NCI-H748 (cell line): ENCODE results near the gene SPATC1L.

Source experiments
- DNase-seq: peaks from one replicate; lab custom pipeline; 2025; ENCODE audit not compliant: unreplicated experiment; lab: John Stamatoyannopoulos, UW

SPATC1L gene

DNA sequence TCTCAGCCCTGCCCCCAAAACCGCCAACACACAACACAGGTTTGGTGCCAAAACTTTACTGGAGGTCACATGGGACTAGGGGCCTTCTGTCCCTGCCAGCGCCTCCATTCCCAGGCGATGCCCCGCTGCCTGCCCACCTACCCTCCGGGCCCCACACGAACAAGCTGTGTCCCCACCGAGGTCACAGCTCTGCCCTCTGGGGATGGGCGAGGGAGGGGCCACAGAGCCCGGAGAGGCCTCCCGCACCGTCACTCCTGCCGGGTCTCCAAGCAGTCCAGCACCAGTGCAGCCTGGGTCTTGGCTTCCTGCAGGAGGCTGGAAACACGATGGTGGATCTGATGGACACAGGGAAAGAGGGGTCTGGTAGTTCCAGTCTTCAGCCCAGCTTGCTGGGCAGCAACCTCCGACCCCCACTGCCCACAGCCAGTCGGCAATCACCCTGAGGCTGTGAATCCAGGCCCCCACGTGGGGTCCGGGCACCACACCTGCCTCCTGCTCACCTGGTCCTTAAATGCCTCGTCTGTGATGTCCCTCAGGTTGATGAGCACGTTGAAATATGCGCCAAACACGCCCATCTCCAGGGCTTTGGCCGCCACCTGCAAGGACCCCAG is 47.4 kb downstream of the SPATC1L start:
- no peak for DNase-seq

DNA sequence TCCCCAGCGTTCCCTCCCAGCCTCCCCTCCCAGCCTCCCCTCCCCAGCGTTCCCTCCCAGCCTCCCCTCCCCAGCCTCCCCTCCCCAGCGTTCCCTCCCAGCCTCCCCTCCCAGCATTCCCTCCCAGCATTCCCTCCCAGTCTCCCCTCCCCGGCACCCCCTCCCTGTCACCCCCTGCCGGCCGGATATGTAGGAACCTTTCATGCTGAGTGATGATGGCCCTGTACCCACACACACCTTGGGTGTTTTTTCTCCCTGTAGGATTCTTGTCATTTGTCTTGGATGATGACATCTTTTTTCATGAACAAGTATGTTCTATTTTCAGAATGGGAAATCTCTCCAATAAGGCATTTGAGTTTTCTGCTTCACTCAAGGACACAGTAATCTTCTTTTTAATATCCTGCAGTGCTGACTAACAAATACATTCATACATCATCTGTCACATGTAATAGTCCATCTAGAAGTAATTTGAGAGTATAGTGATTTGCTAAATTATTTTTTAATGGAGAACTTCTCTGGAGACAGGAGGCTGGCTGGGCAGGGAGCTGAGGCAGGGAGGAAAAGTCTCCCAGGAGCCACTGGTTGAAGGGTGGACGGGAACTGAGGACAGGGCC is 48.4 kb downstream of the SPATC1L start:
- DNase-seq = no peak

DNA sequence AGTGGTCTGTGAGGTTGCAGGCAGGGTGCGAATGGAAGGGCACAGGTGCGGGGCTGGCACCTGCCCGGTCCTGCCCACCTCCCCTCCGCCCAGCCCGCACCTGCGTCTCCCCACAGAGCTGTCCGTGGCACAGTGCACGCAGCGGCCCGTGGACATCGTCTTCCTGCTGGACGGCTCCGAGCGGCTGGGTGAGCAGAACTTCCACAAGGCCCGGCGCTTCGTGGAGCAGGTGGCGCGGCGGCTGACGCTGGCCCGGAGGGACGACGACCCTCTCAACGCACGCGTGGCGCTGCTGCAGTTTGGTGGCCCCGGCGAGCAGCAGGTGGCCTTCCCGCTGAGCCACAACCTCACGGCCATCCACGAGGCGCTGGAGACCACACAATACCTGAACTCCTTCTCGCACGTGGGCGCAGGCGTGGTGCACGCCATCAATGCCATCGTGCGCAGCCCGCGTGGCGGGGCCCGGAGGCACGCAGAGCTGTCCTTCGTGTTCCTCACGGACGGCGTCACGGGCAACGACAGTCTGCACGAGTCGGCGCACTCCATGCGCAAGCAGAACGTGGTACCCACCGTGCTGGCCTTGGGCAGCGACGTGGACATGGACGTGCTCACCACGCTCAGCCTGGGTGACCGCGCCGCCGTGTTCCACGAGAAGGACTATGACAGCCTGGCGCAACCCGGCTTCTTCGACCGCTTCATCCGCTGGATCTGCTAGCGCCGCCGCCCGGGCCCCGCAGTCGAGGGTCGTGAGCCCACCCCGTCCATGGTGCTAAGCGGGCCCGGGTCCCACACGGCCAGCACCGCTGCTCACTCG is 52.2 kb downstream of the SPATC1L start:
- DNase-seq = no peak

DNA sequence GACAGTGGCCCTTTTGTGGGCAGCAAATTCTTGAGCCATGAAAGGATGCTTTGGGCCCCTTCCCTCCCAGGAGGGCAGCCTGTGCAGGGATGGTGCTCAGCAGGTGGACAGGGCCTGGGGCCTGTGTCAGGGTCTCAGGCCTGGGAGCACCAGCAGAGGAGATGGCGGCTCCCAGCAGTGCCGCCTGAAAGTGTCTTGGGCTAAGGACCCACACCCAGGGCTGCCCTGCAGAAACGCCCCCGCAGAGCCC is 52.7 kb downstream of the SPATC1L start:
- no peak for DNase-seq

DNA sequence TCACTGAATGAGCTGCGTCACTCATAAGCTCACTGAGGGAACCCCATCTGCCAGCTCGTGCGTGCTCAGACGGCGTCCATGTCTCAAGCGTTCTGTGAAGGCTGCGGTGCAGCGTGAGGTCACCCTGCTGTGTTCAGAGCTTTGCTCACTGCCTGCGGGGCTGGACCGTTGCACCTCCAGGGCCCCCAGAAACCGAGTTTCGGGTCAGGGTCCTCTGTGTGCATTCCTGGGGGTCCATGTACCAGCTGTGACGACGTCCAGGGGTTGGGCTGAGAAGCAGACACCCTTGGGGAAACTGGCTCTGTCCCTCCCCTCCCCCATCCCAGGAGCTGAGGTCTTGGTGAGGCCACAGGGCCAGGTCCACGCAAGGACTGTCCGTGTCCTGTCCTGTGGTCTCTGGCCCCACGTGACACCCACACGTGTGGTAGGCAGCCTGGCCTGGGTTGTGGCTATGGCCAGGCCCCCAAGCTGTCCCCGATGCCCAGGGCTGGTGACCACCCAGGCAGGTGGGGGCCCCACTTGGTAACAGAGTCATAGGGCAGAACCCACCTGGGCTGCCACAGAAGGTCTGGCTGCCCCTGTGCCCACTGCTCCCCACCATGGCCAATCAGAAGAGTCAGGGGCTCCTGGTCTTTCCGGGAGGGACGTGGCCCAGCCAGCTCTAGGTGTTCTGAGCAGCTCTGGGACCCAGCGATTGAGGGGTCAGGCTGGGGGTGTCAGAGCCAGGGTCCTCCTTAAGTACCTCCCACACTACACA is 53.2 kb downstream of the SPATC1L start:
- no peak for DNase-seq

DNA sequence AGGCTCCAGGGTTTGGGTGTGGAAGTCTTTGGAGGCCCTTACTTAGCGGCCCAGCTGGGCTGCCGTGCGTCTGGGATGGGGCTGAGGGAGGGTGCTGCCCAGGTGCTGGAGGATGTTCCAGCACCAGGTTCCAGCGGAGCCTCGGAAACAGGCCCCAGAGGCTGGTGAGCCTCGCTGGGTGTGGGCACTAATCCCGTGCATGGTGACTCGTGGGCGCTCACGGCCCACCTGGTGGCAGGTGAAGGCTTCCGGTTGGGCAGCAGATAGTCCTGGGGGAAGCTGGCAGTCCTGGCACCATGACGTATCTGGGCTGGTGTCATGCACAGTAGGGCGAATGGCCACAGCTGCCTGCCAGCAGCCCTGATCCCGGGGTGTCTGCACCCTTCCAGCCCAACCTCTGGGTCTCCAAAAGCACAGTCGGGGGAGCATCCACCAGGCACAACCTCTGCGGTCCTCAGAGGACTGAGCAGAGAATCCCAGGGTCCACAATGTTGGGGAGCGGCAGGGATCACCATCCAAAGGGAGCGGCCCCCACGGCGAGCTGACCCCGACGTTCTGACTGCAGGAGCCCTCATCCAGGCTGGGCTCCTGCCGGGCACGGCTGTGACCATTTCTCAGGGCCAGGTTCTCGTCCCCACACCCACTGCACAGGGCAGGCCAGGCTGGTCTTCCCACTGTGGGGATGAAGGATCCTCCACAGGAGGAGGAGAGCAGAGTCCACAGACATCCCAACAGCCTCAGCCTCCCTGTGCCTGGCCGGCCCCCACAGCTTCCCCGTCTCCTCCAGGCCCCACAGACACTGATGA is 54.2 kb downstream of the SPATC1L start:
- no peak for DNase-seq

DNA sequence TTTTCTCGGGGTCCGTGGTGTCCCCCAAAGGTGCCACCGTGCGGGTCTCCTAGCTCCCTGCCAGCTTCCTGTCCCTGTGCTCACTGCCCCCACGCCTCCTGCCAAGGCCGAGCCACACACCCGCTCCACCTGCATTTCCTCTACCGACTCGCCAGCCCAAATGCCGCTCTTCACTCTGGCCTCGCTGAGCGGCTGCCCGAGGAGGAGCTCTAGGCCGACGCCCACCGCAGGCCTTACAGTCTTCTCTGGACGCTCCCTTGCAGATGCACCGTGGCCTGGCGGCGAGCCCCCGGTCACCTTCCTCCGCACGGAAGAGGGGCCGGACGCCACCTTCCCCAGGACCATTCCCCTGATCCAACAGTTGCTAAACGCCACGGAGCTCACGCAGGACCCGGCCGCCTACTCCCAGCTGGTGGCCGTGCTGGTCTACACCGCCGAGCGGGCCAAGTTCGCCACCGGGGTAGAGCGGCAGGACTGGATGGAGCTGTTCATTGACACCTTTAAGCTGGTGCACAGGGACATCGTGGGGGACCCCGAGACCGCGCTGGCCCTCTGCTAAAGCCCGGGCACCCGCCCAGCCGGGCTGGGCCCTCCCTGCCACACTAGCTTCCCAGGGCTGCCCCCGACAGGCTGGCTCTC is 55.2 kb downstream of the SPATC1L start:
- DNase-seq = no peak

DNA sequence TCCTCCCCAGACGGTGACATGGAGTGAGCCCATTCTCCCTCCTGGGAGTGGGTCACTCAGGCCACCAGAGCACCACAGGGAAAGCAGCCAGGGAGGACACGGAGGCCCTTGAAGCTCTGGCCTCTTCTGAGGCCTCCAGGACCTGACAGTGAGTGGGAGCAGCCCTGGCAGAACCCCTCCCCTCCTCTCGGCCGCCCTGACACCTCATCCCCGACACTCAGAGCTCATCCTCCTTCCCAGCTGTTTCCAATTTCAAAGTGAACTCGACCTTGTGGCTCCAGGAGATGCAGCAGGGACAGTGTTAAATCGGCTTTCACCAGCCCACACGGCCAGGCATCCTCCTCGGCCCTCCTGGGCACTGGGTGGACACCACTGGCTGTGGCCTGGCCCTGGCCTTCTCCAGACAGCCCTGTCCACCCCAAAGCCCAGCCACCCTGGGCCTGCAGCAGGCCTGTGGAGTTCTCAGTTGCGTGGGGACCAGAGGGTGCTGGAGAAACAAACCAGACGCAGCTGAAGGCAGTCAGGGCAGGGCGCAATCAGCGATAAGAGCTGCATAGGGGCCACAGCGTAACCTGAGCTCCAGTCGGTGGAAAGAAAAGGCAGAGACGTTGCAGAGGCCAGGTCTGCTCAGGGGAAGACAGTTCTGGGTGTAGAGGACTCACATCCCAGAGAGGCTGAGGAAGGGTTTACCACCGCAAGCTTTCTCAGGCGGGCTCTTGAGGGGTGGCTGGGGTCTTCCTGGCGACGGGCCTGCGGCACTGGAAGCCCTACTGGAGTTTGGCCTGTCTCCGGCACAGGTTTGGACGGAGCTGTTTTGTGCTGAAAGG is 55.9 kb downstream of the SPATC1L start:
- DNase-seq = no peak

DNA sequence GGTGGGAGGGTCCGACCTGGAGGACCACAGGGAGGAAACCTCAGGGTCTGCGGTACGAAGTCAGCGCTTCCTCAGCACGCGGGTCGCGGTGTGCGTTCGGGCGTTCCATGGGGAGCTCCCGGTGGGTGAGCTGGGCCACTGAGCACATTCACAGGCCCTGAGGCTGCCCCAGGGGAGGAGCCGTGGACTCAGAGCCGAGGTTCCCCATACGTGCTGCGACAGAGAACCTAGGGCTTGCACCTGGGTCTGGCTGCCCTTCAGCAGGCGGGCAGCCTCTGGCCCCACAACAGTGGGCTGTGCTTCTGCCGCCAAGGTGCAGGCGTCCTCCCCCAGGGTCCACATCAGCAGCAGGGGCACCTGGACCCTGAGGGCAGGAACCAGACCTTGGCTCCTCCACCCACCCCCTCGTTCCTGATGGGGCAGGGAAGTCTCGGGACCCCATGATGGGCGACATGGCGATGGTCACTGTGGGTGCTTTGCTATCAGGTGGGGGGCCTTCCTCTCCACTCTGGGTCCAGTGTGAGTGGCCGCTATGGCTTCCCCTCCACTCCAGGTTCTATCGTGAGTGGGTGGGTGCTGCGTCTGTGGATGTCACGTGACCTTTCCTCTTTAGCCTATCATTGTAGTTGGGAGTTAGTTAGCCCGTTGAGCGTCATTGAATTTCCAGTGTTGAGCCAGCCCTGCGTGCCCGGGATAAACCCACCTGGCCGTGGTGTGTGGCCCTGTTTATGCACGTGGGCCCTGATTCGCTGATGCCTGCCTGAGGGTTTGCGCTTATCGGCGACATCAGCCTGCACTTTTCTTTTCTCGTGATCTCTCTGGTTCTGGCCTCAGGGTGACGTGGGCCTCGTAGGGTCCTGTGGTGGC is 56.8 kb downstream of the SPATC1L start:
- no peak for DNase-seq

DNA sequence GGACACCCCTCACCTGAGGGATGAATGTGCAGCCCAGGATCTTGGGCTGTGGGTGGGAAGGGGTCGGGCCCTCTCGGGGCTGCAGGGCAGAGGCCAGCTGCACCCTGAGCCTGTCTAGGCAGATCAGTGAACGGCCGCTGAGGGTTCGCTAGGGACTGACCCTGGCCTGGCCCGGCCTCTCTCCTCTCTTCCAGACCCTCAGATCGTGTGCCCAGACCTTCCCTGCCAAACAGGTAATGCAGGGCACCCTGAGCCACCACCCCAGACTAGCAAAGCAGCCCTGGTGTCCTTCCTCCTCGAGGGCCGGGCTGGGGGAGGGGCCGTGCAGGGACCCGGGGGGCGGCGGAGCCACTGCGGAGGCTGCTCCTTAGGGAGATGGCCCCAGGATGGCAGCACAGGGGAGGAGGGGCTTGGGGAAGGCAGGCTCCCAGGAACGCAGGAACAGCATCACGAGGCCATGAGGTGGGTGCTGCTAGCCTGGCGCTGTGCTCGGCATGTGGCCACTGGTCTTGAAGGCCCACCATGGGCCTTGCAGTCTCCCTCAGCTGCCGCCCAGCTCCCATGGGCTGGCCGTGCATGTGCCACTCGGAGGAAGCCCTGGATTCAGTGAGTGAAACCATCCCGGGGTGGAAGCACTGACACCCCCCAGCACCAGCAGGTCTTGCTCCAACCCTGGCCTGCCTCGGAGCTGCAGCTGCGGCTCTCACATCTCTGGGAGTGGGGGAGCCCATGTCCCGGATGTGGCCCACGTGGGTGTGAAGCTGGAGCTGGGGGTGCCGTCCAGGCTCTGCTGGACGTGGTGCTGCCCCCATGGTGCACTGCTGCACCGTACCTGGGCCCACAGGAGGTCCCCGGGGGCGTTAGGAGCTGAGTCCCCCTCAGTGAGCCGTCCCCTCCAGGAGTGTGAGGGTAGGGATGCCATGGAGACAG is 57.7 kb downstream of the SPATC1L start:
- DNase-seq = no peak

DNA sequence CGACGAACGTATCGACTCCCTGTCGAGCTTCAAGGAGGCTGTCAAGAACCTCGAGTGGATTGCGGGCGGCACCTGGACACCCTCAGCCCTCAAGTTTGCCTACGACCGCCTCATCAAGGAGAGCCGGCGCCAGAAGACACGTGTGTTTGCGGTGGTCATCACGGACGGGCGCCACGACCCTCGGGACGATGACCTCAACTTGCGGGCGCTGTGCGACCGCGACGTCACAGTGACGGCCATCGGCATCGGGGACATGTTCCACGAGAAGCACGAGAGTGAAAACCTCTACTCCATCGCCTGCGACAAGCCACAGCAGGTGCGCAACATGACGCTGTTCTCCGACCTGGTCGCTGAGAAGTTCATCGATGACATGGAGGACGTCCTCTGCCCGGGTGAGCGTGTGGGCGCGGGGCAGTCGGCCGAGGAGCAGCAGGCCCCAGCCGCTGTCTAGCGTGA is 58.4 kb downstream of the SPATC1L start:
- DNase-seq = no peak

DNA sequence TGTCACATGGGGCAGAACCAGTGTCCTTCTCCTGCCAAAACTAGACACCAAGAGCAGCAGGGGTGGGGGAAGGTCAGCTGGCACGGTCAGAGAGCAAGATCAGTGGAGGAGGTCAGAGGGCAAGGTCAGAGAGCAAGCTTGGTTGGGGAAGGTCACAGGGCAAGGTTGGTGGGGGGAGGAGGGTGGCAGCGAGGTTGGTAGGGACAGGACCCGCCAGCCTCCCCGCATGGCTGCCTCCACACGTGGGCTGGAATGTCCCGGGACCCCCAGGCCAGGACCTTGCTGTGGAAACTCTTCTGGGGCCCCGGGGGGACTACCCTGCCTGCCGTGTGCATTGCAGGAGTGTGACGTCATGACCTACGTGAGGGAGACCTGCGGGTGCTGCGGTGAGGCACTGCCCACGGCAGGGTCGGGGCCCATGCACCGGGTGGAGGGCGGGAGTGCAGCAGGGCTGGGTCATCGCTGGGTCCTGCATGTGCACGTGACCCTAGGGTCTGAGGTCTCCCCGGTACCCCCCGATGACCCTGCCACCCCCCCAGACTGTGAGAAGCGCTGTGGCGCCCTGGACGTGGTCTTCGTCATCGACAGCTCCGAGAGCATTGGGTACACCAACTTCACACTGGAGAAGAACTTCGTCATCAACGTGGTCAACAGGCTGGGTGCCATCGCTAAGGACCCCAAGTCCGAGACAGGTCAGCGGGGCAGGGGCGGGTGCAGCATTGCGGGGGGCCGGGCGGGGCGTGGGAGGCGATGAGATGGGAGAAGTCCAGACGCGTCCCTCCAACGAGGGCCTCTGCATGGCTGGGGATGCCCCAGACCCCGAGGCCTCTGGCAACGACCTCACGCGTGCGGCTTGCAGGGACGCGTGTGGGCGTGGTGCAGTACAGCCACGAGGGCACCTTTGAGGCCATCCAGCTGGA is 59.1 kb downstream of the SPATC1L start:
- no peak for DNase-seq

DNA sequence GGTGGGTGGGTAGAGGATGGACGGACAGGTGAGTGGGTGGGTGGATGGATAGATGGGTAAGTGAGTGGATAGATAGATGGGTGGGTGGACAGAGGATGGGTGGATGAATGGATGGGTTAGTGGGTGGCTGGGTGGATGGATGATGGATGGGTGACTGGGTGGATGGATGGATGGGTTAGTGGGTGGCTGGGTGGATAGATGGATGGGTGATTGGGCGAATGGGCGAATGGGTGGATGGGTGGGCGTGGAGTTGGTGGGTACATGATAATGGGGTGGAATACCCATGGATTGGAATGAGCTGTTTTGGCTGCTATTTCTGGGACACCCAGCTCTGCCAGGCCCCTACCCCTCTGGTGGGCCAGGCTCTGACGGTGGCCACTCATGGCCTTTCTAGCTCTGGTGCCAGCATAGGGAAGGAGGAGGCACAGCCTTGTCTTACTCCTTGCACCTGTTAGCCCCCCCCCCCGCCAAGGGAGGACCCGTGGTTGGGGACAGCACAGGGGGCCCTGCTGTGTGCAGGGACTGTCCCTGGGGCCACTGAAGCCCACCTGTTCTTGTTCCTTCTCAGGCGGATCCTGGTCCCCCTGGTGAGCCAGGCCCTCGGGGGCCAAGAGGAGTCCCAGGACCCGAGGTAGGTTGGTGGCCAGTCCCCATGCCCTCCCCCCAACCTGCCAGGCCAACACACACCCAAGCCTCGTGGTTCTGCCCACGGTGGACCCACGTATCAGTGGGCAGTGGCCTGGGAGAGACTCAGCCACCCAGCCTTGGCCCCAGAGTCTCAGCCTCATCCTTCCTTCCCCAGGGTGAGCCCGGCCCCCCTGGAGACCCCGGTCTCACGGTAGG is 60.0 kb downstream of the SPATC1L start:
- no peak for DNase-seq

DNA sequence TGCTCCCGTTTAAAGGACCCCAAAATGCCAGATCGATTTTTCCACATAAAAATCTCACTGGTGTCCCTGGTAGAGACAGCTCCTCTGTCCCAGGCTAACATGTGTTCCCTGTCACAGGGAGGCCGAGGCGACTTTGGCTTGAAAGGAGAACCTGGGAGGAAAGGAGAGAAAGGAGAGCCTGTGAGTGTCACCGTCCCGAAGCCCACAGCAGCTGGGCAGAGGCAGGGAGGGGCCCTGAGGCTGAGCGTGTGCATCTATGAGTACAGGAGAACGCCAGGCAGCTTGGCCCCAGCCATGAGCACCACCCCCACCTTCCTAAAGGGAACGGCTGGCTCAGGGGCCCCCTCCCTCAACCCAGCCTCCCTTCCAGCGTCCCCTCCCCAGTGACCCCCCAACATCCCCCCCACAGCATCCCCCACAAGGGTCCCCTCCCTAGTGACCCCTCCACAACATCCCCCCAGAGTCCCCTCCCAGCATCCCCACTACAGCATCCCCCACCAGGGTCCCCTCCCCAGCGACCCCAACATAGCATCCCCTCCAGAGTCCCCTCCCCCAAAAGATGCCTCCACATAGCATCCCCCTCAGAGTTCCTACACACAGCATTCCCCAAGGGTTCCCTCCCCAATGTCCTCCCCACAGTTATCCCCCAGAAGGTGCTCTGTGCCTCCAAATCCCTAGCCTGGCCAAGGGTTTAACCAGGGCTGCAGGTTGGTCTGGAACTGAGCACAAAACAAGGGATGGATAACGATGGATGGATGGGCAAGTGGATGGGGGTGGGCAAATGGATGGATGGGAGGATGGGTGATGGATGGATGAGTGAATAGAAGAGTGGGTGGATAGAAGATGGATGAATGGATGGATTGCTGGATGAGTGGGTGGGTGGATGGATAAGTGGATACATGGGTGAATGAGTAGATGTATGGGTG is 61.2 kb downstream of the SPATC1L start:
- DNase-seq = no peak

DNA sequence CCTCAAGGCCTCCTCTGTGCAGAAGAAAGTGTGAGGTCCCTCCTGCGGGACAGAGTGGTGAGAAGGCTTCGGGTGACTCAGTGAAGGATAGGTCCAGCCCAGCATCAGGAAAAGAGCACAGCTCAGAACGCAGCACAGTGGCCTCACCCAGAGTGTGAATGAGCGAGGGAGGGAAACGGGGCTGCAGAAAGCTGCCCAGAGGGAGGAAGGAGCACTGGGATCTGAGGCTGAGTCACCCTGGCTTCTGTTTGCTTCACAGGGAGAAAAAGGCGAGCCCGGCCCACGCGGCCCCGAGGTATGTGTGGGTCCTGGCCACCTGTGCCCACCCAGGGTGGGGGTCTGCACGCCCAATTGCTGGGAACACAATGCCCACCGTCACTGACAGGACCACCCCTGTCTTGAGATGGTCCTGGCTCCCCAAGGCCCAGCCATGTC is 62.0 kb downstream of the SPATC1L start:
- no peak for DNase-seq
